Astrocyte (in vitro differentiated cells and primary cell): Measurements from ENCODE around the gene RPP40. TPM values are rescaled to one million over a fixed set of nuclear protein-coding genes. Genes with fewer than 3 reads are reported as not detected.

Source experiments
- DNase-seq: peaks from one replicate; pipeline ENCODE4 v3.0.0-alpha.2; 2010; ENCODE audit warnings: low read depth
- FAIRE-seq: peaks from 2 replicates; lab custom pipeline; 2011; peaks lifted over from hg19 to GRCh38; lab: Jason Lieb, UNC
- H2AFZ ChIP-seq: 2 replicates; pipeline ENCODE4 v1.6.0; 2012; ENCODE audit warnings: low read depth, low read length, inconsistent platforms
- H3K27ac ChIP-seq: 2 replicates; pipeline ENCODE4 v1.5.1; 2011; ENCODE audit warnings: low read depth, low read length, inconsistent platforms
- H3K27me3 ChIP-seq: 2 replicates; pipeline ENCODE4 v1.6.0; 2011; ENCODE audit warnings: low read length, inconsistent platforms; ENCODE audit not compliant: insufficient read depth
- H3K36me3 ChIP-seq: 2 replicates; pipeline ENCODE4 v1.5.1; 2011; ENCODE audit warnings: low read length, inconsistent platforms; ENCODE audit not compliant: insufficient read depth
- H3K4me1 ChIP-seq: 2 replicates; pipeline ENCODE4 v1.5.1; 2011; ENCODE audit warnings: low read length, inconsistent platforms; ENCODE audit not compliant: insufficient read depth
- H3K4me2 ChIP-seq: 2 replicates; pipeline ENCODE4 v1.6.0; 2012; ENCODE audit warnings: low read length, inconsistent platforms
- H3K4me3 ChIP-seq: 2 replicates; pipeline ENCODE4 v1.5.1; 2011; ENCODE audit warnings: low read depth, mild to moderate bottlenecking, low read length, inconsistent platforms; ENCODE audit not compliant: insufficient read depth
- H3K79me2 ChIP-seq: 2 replicates; pipeline ENCODE4 v1.6.0; 2012; ENCODE audit warnings: mild to moderate bottlenecking, low read length, inconsistent platforms; ENCODE audit not compliant: insufficient read depth
- H3K9ac ChIP-seq: 2 replicates; pipeline ENCODE4 v1.6.0; 2012; ENCODE audit warnings: mild to moderate bottlenecking, low read length, inconsistent platforms
- H3K9me3 ChIP-seq: 2 replicates; pipeline ENCODE4 v1.5.1; 2012; ENCODE audit warnings: low read depth, mild to moderate bottlenecking, low read length, inconsistent platforms; ENCODE audit not compliant: insufficient read depth
- H4K20me1 ChIP-seq: 2 replicates; pipeline ENCODE4 v1.6.0; 2012; ENCODE audit warnings: low read length, inconsistent platforms; ENCODE audit not compliant: insufficient read depth
- H3K27ac Mint-ChIP-seq: one replicate; pipeline ENCODE4 v1.8.0; 2021; ENCODE audit warnings: mild to moderate bottlenecking, mixed read lengths; ENCODE audit not compliant: unreplicated experiment
- H3K27me3 Mint-ChIP-seq: one replicate; pipeline ENCODE4 v1.8.0; 2021; ENCODE audit warnings: low read depth, mixed read lengths; ENCODE audit not compliant: unreplicated experiment
- H3K36me3 Mint-ChIP-seq: one replicate; pipeline ENCODE4 v1.8.0; 2021; ENCODE audit warnings: low read depth, mixed read lengths; ENCODE audit not compliant: unreplicated experiment
- H3K4me1 Mint-ChIP-seq: one replicate; pipeline ENCODE4 v1.8.0; 2021; ENCODE audit warnings: low read depth, mixed read lengths; ENCODE audit not compliant: unreplicated experiment
- H3K4me3 Mint-ChIP-seq: one replicate; pipeline ENCODE4 v1.8.0; 2021; ENCODE audit warnings: mild to moderate bottlenecking, moderate library complexity, mixed read lengths; ENCODE audit not compliant: unreplicated experiment
- H3K9me3 Mint-ChIP-seq: one replicate; pipeline ENCODE4 v1.8.0; 2021; ENCODE audit warnings: mild to moderate bottlenecking, mixed read lengths; ENCODE audit not compliant: unreplicated experiment
- EZH2 ChIP-seq: IDR thresholded peaks from 2 replicates; pipeline ENCODE4 v1.6.1; 2012; ENCODE audit warnings: mild to moderate bottlenecking, low read length, inconsistent platforms; ENCODE audit not compliant: insufficient read depth
- total RNA-seq: library from RNA; stranded (reverse); gene quantifications from 2 replicates; pipeline ENCODE4 v1.2.1, GENCODE V29; 2021
- TF ChIP-seq, protein P1 (sequence below): IDR thresholded peaks from 2 replicates; pipeline ENCODE4 v1.5.1; 2011; ENCODE audit warnings: low read depth, mild to moderate bottlenecking, inconsistent platforms, low read length, moderate library complexity; ENCODE audit not compliant: insufficient read depth

RPP40 gene
- total RNA-seq, 1 donor from 2014 or later: 16.6 TPM

DNA sequence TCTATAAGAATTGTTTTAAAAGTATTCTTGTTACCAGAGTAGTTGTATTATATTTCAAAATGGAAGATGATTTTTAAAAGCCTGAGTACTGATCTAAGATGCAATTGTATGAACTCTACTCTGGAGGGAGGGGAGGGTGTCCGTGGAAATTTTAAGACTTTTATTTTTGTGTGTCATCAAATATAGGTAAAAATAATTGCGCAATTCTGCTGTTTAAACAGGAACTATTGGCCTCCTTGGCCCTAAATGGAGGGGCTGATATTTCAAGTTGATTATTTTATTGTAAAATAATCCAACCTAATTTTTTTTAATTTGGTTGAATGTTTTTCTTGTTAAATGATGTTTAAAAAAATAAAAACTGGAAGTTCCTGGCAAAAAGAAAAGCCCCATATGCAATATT, 38.1 kb upstream of the RPP40 start:
- Mint-ChIP-seq H3K27ac (no peak overlapping the region), H3K36me3 (peaks cover 2% of the 10 kb centered on the region), H3K9me3 (no peaks in the 10 kb centered on the region), H3K4me3 (no peak overlapping the region), H3K27me3 (no peaks in the 10 kb centered on the region), H3K4me1 (no peaks in the 10 kb centered on the region)
- no peak for FAIRE-seq
- no peak overlapping the region for H3K9ac ChIP-seq
- TF ChIP-seq, protein P1, sequence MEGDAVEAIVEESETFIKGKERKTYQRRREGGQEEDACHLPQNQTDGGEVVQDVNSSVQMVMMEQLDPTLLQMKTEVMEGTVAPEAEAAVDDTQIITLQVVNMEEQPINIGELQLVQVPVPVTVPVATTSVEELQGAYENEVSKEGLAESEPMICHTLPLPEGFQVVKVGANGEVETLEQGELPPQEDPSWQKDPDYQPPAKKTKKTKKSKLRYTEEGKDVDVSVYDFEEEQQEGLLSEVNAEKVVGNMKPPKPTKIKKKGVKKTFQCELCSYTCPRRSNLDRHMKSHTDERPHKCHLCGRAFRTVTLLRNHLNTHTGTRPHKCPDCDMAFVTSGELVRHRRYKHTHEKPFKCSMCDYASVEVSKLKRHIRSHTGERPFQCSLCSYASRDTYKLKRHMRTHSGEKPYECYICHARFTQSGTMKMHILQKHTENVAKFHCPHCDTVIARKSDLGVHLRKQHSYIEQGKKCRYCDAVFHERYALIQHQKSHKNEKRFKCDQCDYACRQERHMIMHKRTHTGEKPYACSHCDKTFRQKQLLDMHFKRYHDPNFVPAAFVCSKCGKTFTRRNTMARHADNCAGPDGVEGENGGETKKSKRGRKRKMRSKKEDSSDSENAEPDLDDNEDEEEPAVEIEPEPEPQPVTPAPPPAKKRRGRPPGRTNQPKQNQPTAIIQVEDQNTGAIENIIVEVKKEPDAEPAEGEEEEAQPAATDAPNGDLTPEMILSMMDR: no peak
- no peak for TF ChIP-seq EZH2
- H3K36me3 ChIP-seq: no peaks in the 10 kb centered on the region
- no peaks in the 10 kb centered on the region for H3K27me3 ChIP-seq
- no peak overlapping the region for H2AFZ ChIP-seq
- no peaks in the 10 kb centered on the region for H4K20me1 ChIP-seq
- no peak overlapping the region for H3K4me2 ChIP-seq
- H3K4me3 ChIP-seq: no peak overlapping the region
- DNase-seq: no peak
- no peak overlapping the region for H3K27ac ChIP-seq
- H3K9me3 ChIP-seq: no peaks in the 10 kb centered on the region
- H3K79me2 ChIP-seq: no peaks in the 10 kb centered on the region
- H3K4me1 ChIP-seq: no peaks in the 10 kb centered on the region

DNA sequence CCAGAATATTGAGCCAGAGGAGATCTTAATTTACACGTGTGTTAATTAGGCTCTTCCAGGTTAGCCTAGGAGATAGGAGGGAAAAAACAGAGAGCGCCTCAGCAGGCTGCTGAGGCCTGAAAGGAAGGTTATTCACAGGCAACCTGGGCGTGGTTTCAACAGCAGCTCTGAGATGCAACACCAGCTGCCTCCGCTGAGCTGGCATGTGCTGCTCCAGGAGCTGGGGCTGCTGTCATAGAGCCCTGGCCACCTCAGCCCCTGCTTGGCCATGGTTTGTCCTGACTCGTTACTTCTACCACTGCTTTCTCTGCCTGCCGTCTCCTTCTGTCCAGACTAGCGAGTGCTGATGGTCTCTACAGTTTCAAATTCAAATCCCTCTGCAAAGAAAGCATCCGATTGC, 32.4 kb upstream of the RPP40 start:
- DNase-seq: peak; percentile 41
- no peak overlapping the region for H3K4me2 ChIP-seq

GRCh38 chr6:5034736-5035135, 30.9 kb upstream of the RPP40 start:
- no peak for DNase-seq
- H4K20me1 ChIP-seq: no peaks in the 10 kb centered on the region
- H3K27ac ChIP-seq: no peak overlapping the region
- no peak overlapping the region for H3K9ac ChIP-seq
- Mint-ChIP-seq H3K27ac (no peak overlapping the region), H3K4me3 (no peak overlapping the region), H3K36me3 (peaks cover 3% of the 10 kb centered on the region), H3K27me3 (no peaks in the 10 kb centered on the region), H3K4me1 (peaks cover 13% of the 10 kb centered on the region), H3K9me3 (peaks cover 3% of the 10 kb centered on the region)
- H3K27me3 ChIP-seq: no peaks in the 10 kb centered on the region
- no peaks in the 10 kb centered on the region for H3K36me3 ChIP-seq
- H3K4me3 ChIP-seq: no peak overlapping the region
- no peaks in the 10 kb centered on the region for H3K79me2 ChIP-seq
- H3K4me2 ChIP-seq: no peak overlapping the region
- H3K4me1 ChIP-seq: no peaks in the 10 kb centered on the region
- no peak overlapping the region for H2AFZ ChIP-seq
- TF ChIP-seq EZH2: no peak
- TF ChIP-seq, protein P1: no peak
- FAIRE-seq: no peak
- H3K9me3 ChIP-seq: no peaks in the 10 kb centered on the region

More for the DNA sequence above, 32.4 kb upstream of the RPP40 start:
- peaks cover 3% of the 10 kb centered on the region for H3K9me3 Mint-ChIP-seq
- Histone ChIP-seq H3K9ac (no peak overlapping the region), H2AFZ (peak overlapping the region; percentile 28), H3K9me3 (no peaks in the 10 kb centered on the region), H4K20me1 (no peaks in the 10 kb centered on the region), H3K4me3 (no peak overlapping the region), H3K4me1 (no peaks in the 10 kb centered on the region), H3K79me2 (no peaks in the 10 kb centered on the region), H3K27me3 (no peaks in the 10 kb centered on the region), H3K36me3 (no peaks in the 10 kb centered on the region), H3K27ac (no peak overlapping the region)
- peaks cover 13% of the 10 kb centered on the region for H3K4me1 Mint-ChIP-seq
- H3K4me3 Mint-ChIP-seq: no peak overlapping the region
- FAIRE-seq: no peak
- peaks cover 3% of the 10 kb centered on the region for H3K36me3 Mint-ChIP-seq
- no peaks in the 10 kb centered on the region for H3K27me3 Mint-ChIP-seq
- H3K27ac Mint-ChIP-seq: no peak overlapping the region
- TF ChIP-seq EZH2: no peak
- TF ChIP-seq, protein P1: no peak
